NCI-H446 treated with DMSO at 0.1 percent for 48 hours (cell line): Measurements from ENCODE around the gene LTBP1.
"Not testable (repeated sequence)": the region's sequence is repeated elsewhere in the genome, so short reads cannot be mapped to it uniquely, and the experiment has no call there.

Source experiments
- DNase-seq: peaks from one replicate; lab custom pipeline; 2025; lab: John Stamatoyannopoulos, UW

The LTBP1 gene

DNA sequence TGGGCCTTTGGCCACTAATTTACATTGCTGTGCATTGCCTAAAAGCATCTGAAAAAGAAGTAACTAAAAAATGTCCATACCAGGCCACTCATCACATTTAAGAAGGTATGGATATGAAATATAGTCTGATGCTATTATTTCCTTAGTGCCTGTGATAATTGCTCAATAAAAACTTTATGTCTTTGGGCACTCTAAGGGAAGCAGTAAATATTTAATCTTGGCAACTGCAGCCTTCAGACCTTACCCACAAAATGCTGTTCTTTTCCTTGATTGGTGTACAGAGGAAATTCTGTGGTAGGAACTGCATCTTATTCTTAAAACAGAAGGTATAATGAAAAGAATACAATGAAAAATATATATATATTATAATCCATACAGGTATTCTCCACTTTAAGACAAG is 403.9 kb downstream of the LTBP1 start:
- no peak for DNase-seq

GRCh38 chr2:33351781-33352180 is 405.0 kb downstream of the LTBP1 start:
- DNase-seq: no peak

DNA sequence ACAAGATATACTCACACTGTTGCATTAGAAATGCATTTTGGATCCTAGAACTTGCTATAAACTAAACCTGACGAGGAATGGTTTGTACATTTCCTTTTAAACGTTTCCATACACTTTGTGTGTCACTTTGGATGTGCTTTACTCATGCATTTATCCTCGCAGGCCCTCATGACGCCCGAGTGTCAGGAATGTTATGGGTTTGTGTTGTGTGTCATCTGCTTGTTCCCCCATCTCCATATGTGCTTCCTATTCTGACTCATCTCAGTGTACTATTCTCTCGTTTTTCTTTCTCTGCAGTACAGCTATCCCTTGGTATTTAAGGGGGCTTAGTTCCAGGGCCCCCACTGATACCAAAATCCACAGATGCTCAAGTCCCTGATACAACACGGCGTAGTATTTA is 408.2 kb downstream of the LTBP1 start:
- DNase-seq: no peak

- DNase-seq: no peak
Measured at GRCh38 chr2:33358878-33359277, 412.1 kb downstream of the LTBP1 start.

DNA sequence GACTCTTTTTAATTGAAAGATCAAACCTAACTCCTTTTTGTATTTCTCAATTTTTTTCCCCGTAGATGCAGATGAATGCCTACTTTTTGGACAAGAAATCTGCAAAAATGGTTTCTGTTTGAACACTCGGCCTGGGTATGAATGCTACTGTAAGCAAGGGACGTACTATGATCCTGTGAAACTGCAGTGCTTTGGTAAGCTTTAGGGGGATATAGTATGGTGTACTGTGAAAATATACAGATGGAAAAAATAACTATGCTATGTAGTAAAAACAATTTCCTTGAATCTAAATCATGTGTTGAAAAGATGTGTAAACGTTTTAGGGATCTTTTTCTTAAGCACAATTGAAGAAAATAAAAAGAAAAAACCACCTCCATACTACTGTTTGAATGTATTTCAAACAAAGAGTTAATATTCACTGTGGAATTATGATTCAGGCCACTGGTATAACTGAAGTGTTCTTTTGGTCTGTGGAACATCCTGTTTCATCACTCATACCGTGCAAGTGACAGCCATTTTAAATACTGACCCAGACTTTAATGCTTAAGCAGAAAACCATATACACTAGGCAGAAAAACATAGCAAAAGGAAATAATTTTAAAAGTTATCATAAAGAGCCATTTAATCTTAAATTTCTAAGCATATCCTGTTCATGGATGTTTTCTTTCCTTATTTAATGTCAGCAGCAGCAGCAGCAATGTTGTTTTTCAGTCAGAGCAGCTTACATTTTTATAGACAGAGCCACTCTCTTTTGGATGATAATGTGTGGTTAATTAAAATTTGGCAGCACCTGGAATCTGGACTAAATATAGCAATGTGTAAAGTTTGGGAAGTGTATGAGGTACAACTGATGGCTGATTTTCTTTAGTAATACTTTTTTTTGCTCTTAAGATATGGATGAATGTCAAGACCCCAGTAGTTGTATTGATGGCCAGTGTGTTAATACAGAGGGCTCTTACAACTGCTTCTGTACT is 416.9 kb downstream of the LTBP1 start:
- no peak for DNase-seq

- no peak for DNase-seq
Measured at GRCh38 chr2:33365264-33365970, 418.7 kb downstream of the LTBP1 start.

GRCh38 chr2:33366473-33366872 is 419.7 kb downstream of the LTBP1 start:
- DNase-seq: peak; percentile 3

DNA sequence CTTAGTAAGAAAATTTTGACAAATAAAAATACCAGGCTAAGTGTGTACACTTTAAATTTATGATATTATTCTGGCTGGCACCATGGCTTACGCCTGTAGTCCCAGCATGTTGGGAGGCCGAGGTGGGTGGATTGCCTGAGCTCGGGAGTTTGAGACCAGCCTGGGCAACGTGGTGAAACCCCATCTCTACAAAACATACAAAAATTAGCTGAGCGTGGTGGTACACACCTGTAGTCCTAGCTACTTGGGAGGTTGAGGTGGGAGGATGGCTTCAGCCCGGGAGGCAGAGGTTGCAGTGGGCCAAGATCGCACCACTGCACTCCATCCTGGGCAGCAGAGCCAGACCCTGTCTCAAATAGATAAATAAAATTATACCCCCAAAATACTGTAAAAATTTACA is 421.8 kb downstream of the LTBP1 start:
- not testable (repeated sequence) for DNase-seq

DNA sequence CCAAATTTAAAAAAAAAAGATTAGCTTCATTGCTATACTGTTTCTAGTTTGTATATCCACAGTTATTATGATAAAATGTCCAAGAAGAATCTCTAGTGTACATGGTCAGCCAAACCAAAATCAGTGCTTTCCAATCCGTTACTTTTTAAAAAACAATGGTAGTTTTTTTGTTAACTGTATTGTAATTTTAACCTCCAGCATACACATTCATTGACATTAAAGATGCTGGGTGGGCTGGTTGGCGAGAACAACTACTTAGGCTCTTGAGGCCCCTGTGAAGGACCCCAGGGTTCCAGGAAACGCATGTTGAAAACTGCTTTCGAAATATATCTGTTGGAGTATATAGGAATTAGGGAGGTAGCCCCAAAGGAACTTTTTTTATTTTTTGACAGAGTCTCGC is 422.4 kb downstream of the LTBP1 start:
- no peak for DNase-seq

DNA sequence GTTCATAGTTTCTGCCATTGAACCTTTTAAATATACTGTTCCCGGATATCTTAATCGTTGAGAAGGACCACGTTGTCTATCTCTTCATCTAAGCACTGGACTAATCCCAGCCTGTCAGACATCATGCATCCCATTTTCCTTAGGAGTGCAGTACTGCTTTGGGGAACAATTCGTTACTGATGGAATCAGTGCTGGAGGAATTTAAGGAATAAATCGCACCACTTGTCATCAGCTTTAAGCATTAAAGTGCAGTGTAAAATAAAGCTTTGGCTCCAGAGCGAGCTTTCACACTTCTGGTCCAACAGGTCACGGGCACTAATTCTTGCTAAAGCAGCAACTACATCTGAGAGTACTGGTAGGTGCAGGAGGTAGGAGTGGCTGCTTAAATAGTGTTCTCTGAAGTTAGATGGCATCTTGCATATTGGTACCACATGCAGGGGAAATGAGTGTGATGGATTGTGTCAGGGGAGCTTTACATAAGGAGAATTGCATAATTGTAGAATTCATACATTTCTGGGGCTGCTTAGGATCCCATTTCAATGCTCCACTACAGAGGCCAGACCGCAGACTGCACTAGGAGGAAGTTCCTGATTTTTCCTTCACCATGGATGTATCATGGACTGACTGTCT is 424.0 kb downstream of the LTBP1 start:
- DNase-seq: no peak

- DNase-seq: no peak
Measured at GRCh38 chr2:33371304-33372090, 424.7 kb downstream of the LTBP1 start.

DNA sequence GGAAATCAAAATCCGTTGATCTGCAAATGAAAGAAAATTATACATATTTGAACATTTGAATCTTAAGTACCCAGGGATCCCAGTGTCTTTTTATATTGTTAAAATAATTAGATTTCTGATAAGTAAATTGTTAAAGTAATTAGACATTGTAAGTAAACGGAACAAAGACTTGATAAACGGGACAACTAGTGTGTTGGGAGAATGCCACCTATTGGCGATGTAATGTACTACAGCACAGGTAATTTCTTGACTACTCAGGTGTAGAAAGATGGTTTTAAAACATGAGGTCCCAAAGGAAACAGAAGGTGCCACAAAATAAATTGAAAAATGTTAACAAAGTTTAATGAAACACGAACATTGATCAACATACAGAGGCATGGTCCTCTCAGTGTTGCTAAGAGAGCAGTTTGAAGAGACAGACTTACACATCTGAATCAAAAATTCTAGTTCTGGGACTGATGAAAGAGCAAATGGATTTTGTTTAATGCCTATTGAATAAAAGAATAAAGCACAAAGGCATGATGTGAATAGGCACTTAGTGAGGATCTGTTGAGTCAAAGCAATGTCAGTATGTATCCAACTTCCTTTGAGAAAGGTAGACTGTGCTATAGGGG is 426.3 kb downstream of the LTBP1 start:
- no peak for DNase-seq

DNA sequence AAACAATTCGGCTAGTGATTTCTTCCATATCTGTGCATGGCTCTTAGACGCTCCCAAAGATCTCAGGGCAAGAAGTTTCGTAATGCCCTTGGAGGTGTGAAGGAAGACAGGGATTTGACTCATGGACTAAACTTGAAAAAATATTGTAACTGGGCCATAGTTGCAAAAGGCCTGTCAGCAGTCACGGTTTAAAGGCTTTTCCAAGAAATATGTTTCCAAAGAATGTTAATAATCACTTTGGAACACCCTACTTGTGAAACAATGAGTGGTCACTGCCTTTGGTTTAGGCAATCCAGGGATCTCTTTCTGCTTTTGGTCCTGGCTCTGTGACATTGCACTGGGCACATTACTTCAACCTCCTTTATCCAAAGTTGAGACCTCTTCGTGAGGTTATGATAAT is 427.2 kb downstream of the LTBP1 start:
- DNase-seq: no peak

DNA sequence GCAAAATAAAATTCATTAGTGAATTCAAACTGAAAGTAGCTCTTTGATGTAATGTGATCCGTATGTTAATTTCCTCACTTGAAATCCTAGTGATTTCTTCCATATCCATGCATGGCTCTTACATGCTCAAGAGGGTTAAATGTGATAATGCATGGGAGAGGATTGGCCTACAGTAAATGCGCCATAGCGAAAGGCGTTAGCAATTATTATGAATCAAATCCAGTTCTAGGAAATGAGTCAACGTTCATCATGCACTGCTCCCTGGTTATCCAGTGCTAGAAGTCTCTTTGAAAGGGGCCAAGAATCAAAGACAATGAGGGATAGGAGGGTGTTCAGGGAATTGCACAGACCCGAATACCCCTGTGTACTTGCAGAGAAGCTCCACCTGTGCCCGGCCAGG is 428.3 kb downstream of the LTBP1 start:
- no peak for DNase-seq

GRCh38 chr2:33377048-33377447 is 430.3 kb downstream of the LTBP1 start:
- no peak for DNase-seq

DNA sequence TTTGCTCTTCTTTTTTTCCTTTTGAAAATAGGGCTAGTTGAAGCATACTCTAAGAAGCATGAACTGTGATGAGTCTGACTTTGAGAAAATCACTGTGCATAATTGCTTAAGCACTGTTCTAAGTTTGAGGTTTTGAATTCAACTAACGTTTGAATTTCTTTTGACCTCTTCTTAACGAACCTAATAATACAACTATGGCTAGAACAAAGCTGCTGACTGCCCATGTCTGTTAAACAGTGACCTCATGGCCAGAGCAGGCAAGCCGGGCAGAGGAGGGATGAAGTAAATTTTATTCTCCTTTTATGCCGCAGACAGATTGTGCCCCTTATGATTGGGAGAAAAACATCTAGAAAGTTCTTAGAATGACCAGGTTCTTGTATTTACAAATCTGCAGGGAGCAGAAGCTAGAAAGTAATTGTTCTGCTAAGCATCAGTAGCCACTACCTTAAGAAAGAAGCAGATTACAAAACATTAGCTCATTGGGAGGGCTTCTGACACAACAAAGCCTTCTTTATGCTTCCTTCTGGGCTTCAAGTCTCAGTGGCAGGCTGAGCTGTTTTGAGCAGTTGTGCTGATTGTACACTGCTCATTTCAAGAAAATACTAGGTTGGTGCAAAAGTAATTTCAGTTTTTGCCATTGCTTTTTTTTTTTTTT is 431.9 kb downstream of the LTBP1 start:
- no peak for DNase-seq

DNA sequence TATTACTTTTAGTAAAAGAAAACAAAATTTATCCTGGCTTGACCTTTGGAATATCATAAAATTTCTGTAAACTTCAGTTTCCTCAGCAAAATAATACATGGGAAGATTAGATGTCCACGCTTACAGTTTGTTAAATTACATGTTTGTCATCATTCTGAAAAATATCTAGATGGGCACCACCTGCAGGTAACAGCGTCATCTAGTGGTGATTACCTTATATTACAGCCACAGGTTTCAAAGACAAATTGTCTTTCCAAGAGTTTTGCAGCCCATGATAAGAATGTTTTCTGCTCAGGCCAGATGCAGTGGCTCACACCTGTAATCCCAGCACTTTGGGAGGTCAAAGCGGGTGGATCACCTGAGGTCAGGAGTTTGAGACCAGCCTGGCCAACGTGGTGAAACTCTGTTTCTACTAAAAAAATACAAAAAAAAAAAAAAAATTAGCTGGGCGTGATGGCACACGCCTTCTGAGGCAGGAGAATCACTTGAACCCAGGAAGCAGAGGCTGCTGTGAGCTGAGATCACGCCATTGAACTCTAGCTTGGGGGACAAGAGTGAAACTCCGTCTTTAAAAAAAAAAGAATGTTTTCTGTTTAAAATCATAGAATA is 433.4 kb downstream of the LTBP1 start:
- no peak for DNase-seq

- no peak for DNase-seq
Measured at GRCh38 chr2:33380719-33381118, 434.0 kb downstream of the LTBP1 start.

DNA sequence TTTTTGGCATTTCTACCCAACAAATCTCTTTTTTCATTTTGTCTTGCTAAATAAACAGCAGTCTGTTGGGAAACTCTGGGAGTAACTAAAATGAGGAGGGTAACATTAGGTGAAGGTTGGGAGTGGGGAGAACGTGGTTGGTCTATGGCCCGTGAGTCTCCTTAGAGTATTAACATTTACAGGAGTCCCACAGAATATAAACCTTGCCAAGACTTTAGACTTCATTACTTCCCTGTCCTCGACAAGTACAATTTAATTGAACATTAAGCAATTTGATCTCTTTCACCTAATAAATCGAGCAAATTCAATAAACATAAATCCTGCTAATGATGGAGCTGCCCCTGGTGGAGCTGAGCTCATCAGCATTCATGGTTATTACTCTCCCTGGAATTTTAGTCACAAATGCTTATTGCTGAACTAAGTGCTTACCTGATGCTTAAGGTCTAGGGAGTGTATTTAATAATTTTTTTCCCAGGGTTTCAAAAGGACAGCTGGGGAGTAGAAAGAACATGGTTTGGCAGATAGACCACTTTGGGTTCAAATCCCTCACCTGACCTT is 434.6 kb downstream of the LTBP1 start:
- no peak for DNase-seq
